Measurements from ENCODE around the gene TYW3. TPM values are rescaled to one million over a fixed set of nuclear protein-coding genes. Genes with fewer than 3 reads are reported as not detected.

Gene TYW3
- total and polyA plus RNA-seq, 2 of the 4 experiments (the other 2 are of a cell fraction), result 9.3 to 16.5 TPM

DNA sequence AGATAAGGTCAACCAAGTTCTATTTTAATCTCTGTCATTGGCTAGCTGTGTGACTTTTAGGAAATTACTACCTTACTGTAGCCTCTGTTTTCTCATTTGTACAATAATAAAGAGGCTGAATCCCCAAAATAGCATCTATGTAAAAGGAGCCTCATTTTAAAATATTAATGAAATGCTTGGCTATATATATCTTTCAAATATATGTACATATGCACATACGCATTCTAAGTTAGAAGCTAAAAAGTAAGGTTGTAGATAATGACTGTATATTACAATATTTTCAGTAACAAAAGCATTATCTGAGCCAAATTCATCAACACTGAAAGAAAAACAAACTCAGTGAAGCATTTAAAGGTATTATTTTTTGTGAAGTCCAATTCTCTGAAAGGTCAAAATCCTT is 44.6 kb downstream of the TYW3 start:
- no peak overlapping the region for H2BK20ac ChIP-seq (ENCODE audit: low read depth, low read length)
- H4K8ac ChIP-seq (ENCODE audit: low read depth in 2 of 2, low read length in 2 of 2), result no peak overlapping the region
- H3K4me2 ChIP-seq (ENCODE audit: low read depth, low read length), result no peak overlapping the region
- intact Hi-C loops (cut with micrococcal nuclease), result no loop called here
- H3K4me3 ChIP-seq (ENCODE audit: insufficient read depth, low read depth, low read length), result no peak overlapping the region
- H2AFZ ChIP-seq (replicated peaks; ENCODE audit: low read length, poor library complexity), result no peak overlapping the region
- CTCF ChIA-PET, result interaction anchor here (0.7 kb wide), 1 partner anchor 1026 kb away, joined by 8 read pairs; no protein-coding TSS in a partner anchor
- no peak overlapping the region for H3K9ac ChIP-seq (ENCODE audit: low read depth, low read length)
- no peak overlapping the region for H2AK5ac ChIP-seq (ENCODE audit: low read depth, low read length)
- no peak overlapping the region for H2BK5ac ChIP-seq (ENCODE audit: low read depth, low read length, poor library complexity, severe bottlenecking)
- no peak for DNase-seq
- H2AK9ac ChIP-seq (replicated peaks; ENCODE audit: low read depth, low read length, poor library complexity), result no peak overlapping the region
- H3K4me1 ChIP-seq (ENCODE audit: control insufficient read depth, insufficient read depth, low read length), result no peaks in the 10 kb centered on the region
- H3K18ac ChIP-seq (ENCODE audit: low read depth, low read length), result no peak overlapping the region
- no peak overlapping the region for H3K14ac ChIP-seq (replicated peaks; ENCODE audit: low read depth, low read length)
- no CpG with 5 or more reads among the region's 1 CpG for WGBS, 2 experiments (ENCODE audit: extremely low coverage in 2 of 2, insufficient read length in 1 of 2)
- in situ Hi-C loops (cut with MboI; ENCODE audit: low sequenced_read_pairs), result no loop called here
- POLR2A ChIA-PET (ENCODE audit: unreplicated experiment), result no interaction called here
- no peaks in the 10 kb centered on the region; the same call in 1 of the 2 replicates for H3K27me3 ChIP-seq (ENCODE audit: control insufficient read depth, insufficient read depth, low read length)
- no peak overlapping the region for H3K56ac ChIP-seq (ENCODE audit: extremely low read depth, insufficient read depth, low read length)
- H3K4ac ChIP-seq (ENCODE audit: low read depth, low read length), result no peak overlapping the region
- H3K27ac ChIP-seq (ENCODE audit: insufficient read depth, low read length), result no peak overlapping the region
- dilution Hi-C loops (cut with HindIII; ENCODE audit: low sequenced_read_pairs, unreplicated experiment), result no loop called here
- no peak overlapping the region for H3K23ac ChIP-seq (ENCODE audit: low read depth, low read length)
- no peak overlapping the region for H2BK120ac ChIP-seq (ENCODE audit: low read depth, low read length)
- H3K9me3 ChIP-seq (ENCODE audit: control insufficient read depth, insufficient read depth, low read length), result no peaks in the 10 kb centered on the region
- H4K91ac ChIP-seq (ENCODE audit: insufficient read depth, low read depth, low read length), result no peak overlapping the region
- H3K9me1 ChIP-seq (ENCODE audit: insufficient read depth, low read length), result no peaks in the 10 kb centered on the region
- no peak overlapping the region for H2BK15ac ChIP-seq (ENCODE audit: low read depth, low read length)
- H4K20me1 ChIP-seq (ENCODE audit: insufficient read depth, low read length), result no peaks in the 10 kb centered on the region
- no peaks in the 10 kb centered on the region for H3K36me3 ChIP-seq (ENCODE audit: control insufficient read depth, insufficient read depth, low read length)
- no peak for ATAC-seq (ENCODE audit: low read depth)
- no peaks in the 10 kb centered on the region for H3K79me1 ChIP-seq (ENCODE audit: low read depth in 1 of 2, low read length in 2 of 2)
- no peak overlapping the region for H4K5ac ChIP-seq (ENCODE audit: low read depth, low read length)
- no TSS peak for BruUV-seq (replicated peaks)
- TF ChIP-seq, protein P1, sequence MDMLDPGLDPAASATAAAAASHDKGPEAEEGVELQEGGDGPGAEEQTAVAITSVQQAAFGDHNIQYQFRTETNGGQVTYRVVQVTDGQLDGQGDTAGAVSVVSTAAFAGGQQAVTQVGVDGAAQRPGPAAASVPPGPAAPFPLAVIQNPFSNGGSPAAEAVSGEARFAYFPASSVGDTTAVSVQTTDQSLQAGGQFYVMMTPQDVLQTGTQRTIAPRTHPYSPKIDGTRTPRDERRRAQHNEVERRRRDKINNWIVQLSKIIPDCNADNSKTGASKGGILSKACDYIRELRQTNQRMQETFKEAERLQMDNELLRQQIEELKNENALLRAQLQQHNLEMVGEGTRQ (IDR thresholded peaks at IDR 0.05; ENCODE audit: low read depth, low read length), result no peak
- TF ChIP-seq MAFK (IDR thresholded peaks at IDR 0.05; ENCODE audit: low read depth, low read length), result no peak
- no peak for TF ChIP-seq NFE2L2 (IDR thresholded peaks at IDR 0.05; ENCODE audit: low read depth, low read length)
- TF ChIP-seq, protein P2, sequence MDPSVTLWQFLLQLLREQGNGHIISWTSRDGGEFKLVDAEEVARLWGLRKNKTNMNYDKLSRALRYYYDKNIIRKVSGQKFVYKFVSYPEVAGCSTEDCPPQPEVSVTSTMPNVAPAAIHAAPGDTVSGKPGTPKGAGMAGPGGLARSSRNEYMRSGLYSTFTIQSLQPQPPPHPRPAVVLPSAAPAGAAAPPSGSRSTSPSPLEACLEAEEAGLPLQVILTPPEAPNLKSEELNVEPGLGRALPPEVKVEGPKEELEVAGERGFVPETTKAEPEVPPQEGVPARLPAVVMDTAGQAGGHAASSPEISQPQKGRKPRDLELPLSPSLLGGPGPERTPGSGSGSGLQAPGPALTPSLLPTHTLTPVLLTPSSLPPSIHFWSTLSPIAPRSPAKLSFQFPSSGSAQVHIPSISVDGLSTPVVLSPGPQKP (IDR thresholded peaks at IDR 0.05; ENCODE audit: borderline replicate concordance, low read depth, low read length), result no peak
- no peak for TF ChIP-seq CEBPB (IDR thresholded peaks at IDR 0.05; ENCODE audit: low read depth, low read length)
- TF ChIP-seq, protein P3, sequence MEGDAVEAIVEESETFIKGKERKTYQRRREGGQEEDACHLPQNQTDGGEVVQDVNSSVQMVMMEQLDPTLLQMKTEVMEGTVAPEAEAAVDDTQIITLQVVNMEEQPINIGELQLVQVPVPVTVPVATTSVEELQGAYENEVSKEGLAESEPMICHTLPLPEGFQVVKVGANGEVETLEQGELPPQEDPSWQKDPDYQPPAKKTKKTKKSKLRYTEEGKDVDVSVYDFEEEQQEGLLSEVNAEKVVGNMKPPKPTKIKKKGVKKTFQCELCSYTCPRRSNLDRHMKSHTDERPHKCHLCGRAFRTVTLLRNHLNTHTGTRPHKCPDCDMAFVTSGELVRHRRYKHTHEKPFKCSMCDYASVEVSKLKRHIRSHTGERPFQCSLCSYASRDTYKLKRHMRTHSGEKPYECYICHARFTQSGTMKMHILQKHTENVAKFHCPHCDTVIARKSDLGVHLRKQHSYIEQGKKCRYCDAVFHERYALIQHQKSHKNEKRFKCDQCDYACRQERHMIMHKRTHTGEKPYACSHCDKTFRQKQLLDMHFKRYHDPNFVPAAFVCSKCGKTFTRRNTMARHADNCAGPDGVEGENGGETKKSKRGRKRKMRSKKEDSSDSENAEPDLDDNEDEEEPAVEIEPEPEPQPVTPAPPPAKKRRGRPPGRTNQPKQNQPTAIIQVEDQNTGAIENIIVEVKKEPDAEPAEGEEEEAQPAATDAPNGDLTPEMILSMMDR (conservative IDR thresholded peaks at IDR 0.05; ENCODE audit: low read depth, low read length), result no peak
- TF ChIP-seq MAZ (IDR thresholded peaks at IDR 0.05; ENCODE audit: borderline replicate concordance, low read depth, low read length), result no peak
- TF ChIP-seq RAD21 (IDR thresholded peaks at IDR 0.05; ENCODE audit: low read length), result no peak
- TF ChIP-seq RCOR1 (IDR thresholded peaks at IDR 0.05; ENCODE audit: insufficient replicate concordance, low read length), result no peak
- no peak for TF ChIP-seq RFX5 (IDR thresholded peaks at IDR 0.05; ENCODE audit: low read depth, low read length)
- TF ChIP-seq MXI1 (IDR thresholded peaks at IDR 0.05; ENCODE audit: borderline replicate concordance, low read depth, low read length), result no peak
- no peak for TF ChIP-seq SMC3 (IDR thresholded peaks at IDR 0.05; ENCODE audit: low read depth, low read length)
- no peak for TF ChIP-seq CHD1 (IDR thresholded peaks at IDR 0.05; ENCODE audit: low read depth, low read length)
- TF ChIP-seq POLR2A (IDR thresholded peaks at IDR 0.05; ENCODE audit: low read depth, low read length), result no peak
- no peak for TF ChIP-seq FOS (IDR thresholded peaks at IDR 0.05; ENCODE audit: low read depth, low read length)

Measured in IMR-90 (cell line).